ENCODE results near the gene APLN.

Gene APLN

GRCh38 chrX:129667412-129667811 lies 12.7 kb upstream of the APLN start:
- no peak overlapping the region for H3K4me3 ChIP-seq (ENCODE audit: low read depth, low read length)
- TF ChIP-seq CTCF (IDR thresholded peaks at IDR 0.05), result no peak
- no peaks in the 10 kb centered on the region for H3K79me2 ChIP-seq
- no peak overlapping the region for H3K27ac ChIP-seq
- no peaks in the 10 kb centered on the region for H3K9me3 ChIP-seq (ENCODE audit: control insufficient read depth, low read length)
- no peak overlapping the region for H2AFZ ChIP-seq
- no peaks in the 10 kb centered on the region for H3K27me3 ChIP-seq (ENCODE audit: control insufficient read depth, insufficient read depth, low read length)
- no peak overlapping the region for H3K9ac ChIP-seq
- no peaks in the 10 kb centered on the region for H3K4me1 ChIP-seq
- H3K36me3 ChIP-seq (ENCODE audit: control insufficient read depth, insufficient read depth, low read length), result no peaks in the 10 kb centered on the region
- H3K4me2 ChIP-seq (ENCODE audit: low read length), result no peak overlapping the region

GRCh38 chrX:129665916-129666644 lies 11.3 kb upstream of the APLN start:
- H3K27ac ChIP-seq, result no peak overlapping the region

GRCh38 chrX:129663171-129663570 lies 8.4 kb upstream of the APLN start:
- no peak for TF ChIP-seq CTCF (IDR thresholded peaks at IDR 0.05)
- no peaks in the 10 kb centered on the region for H3K4me1 ChIP-seq
- no peaks in the 10 kb centered on the region for H3K79me2 ChIP-seq
- no peak overlapping the region for H3K4me2 ChIP-seq (ENCODE audit: low read length)
- H3K9me3 ChIP-seq (ENCODE audit: control insufficient read depth, low read length), result no peaks in the 10 kb centered on the region
- H3K9ac ChIP-seq, result no peak overlapping the region
- no peaks in the 10 kb centered on the region for H3K27me3 ChIP-seq (ENCODE audit: control insufficient read depth, insufficient read depth, low read length)
- H2AFZ ChIP-seq, result no peak overlapping the region
- no peak overlapping the region for H3K27ac ChIP-seq
- H3K4me3 ChIP-seq (ENCODE audit: low read depth, low read length), result no peak overlapping the region
- no peaks in the 10 kb centered on the region for H3K36me3 ChIP-seq (ENCODE audit: control insufficient read depth, insufficient read depth, low read length)

More at GRCh38 chrX:129665916-129666644, 11.3 kb upstream of the APLN start:
- Histone ChIP-seq H3K27me3 (ENCODE audit: control insufficient read depth, insufficient read depth, low read length) (no peaks in the 10 kb centered on the region), H3K9me3 (ENCODE audit: control insufficient read depth, low read length) (no peaks in the 10 kb centered on the region), H3K36me3 (ENCODE audit: control insufficient read depth, insufficient read depth, low read length) (no peaks in the 10 kb centered on the region), H3K79me2 (no peaks in the 10 kb centered on the region), H3K4me2 (ENCODE audit: low read length) (no peak overlapping the region), H2AFZ (no peak overlapping the region), H3K4me1 (no peaks in the 10 kb centered on the region), H3K9ac (no peak overlapping the region), H3K4me3 (ENCODE audit: low read depth, low read length) (no peak overlapping the region)
- TF ChIP-seq CTCF (IDR thresholded peaks at IDR 0.05), result no peak

GRCh38 chrX:129661369-129661768 lies 6.6 kb upstream of the APLN start:
- TF ChIP-seq CTCF (IDR thresholded peaks at IDR 0.05), result no peak
- no peak overlapping the region for H3K27ac ChIP-seq
- no peaks in the 10 kb centered on the region for H3K36me3 ChIP-seq (ENCODE audit: control insufficient read depth, insufficient read depth, low read length)
- H3K9ac ChIP-seq, result no peak overlapping the region
- no peak overlapping the region for H3K4me3 ChIP-seq (ENCODE audit: low read depth, low read length)
- no peaks in the 10 kb centered on the region for H3K4me1 ChIP-seq
- H3K9me3 ChIP-seq (ENCODE audit: control insufficient read depth, low read length), result no peaks in the 10 kb centered on the region
- H3K27me3 ChIP-seq (ENCODE audit: control insufficient read depth, insufficient read depth, low read length), result no peaks in the 10 kb centered on the region
- H3K4me2 ChIP-seq (ENCODE audit: low read length), result no peak overlapping the region
- no peak overlapping the region for H2AFZ ChIP-seq
- no peaks in the 10 kb centered on the region for H3K79me2 ChIP-seq

- Histone ChIP-seq H3K4me3 (ENCODE audit: low read depth, low read length) (no peak overlapping the region), H3K79me2 (no peaks in the 10 kb centered on the region), H3K4me1 (no peaks in the 10 kb centered on the region), H3K4me2 (ENCODE audit: low read length) (no peak overlapping the region), H3K27me3 (ENCODE audit: control insufficient read depth, insufficient read depth, low read length) (no peaks in the 10 kb centered on the region), H3K9ac (no peak overlapping the region), H3K9me3 (ENCODE audit: control insufficient read depth, low read length) (no peaks in the 10 kb centered on the region), H3K36me3 (ENCODE audit: control insufficient read depth, insufficient read depth, low read length) (no peaks in the 10 kb centered on the region), H3K27ac (no peak overlapping the region), H2AFZ (no peak overlapping the region)
- no peak for TF ChIP-seq CTCF (IDR thresholded peaks at IDR 0.05)
Observed at GRCh38 chrX:129659861-129660260, 5.1 kb upstream of the APLN start.

All from parathyroid adenoma (tissue), 2 donors.